Right lobe of liver (tissue), 4 donors: ENCODE data around the gene RUVBL2.

ENCODE experiments used
- POLR2A ChIP-seq: fragments of 450-650 bp; IDR thresholded peaks from one replicate; pipeline ENCODE4 v1.6.1; 2017; ENCODE audit warnings: antibody characterized with exemption, mild to moderate bottlenecking
- TF ChIP-seq, protein P1 (sequence below), 4 donors: fragments of 200-600 bp in 3 of 4; fragments of 450-650 bp in 1 of 4; IDR thresholded peaks; one replicate each; pipeline versions ENCODE4 v1.5.1 to v1.8.0; 2016 to 2022; ENCODE audit warnings: antibody characterized with exemption in 4 of 4, mild to moderate bottlenecking in 2 of 4
- donor health status: DM: no; HTN: no; CAD: no.
- donor health status: DM: no; HTN: no; CAD: no.
- donor health status: DM: no; HTN: yes; CAD: no.

GRCh38 chr19:48950159-48950558 is 43.5 kb upstream of the RUVBL2 start:
- TF ChIP-seq, protein P1, sequence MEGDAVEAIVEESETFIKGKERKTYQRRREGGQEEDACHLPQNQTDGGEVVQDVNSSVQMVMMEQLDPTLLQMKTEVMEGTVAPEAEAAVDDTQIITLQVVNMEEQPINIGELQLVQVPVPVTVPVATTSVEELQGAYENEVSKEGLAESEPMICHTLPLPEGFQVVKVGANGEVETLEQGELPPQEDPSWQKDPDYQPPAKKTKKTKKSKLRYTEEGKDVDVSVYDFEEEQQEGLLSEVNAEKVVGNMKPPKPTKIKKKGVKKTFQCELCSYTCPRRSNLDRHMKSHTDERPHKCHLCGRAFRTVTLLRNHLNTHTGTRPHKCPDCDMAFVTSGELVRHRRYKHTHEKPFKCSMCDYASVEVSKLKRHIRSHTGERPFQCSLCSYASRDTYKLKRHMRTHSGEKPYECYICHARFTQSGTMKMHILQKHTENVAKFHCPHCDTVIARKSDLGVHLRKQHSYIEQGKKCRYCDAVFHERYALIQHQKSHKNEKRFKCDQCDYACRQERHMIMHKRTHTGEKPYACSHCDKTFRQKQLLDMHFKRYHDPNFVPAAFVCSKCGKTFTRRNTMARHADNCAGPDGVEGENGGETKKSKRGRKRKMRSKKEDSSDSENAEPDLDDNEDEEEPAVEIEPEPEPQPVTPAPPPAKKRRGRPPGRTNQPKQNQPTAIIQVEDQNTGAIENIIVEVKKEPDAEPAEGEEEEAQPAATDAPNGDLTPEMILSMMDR (IDR thresholded peaks at IDR 0.05), result no peak
- TF ChIP-seq POLR2A, result no peak
